Measurements from ENCODE around the gene IDH3G.

DNA sequence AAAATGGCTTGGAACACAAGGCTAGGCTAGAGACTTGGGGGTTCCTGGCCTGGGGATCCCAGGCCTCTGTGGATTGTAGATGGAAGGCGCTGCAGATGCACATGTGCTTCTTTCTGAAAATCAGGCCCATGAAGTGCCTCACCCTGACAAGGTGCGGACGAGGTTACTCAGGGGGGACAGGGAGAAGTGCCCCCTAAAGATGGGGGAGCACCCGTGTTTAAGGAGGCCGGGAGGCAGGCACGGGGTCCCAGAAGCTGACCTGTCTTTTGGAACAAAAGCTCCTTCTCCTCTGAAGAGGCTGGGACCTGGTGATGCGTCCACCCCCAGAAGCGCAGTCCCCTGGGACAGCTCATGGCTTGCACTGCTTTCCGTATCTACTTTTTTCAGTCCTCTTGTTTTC is 33.7 kb upstream of the IDH3G start:
- TF ChIP-seq GATA2 (IDR thresholded peaks at IDR 0.05; ENCODE audit: low read depth, low read length) (no peak), GATA3 (IDR thresholded peaks at IDR 0.05; ENCODE audit: low read depth, low read length) (no peak)
